T-cell (primary cell): ENCODE data around the gene DNAJC5. TPM values are rescaled to one million over a fixed set of nuclear protein-coding genes. Genes with fewer than 3 reads are reported as not detected.
"Not testable (repeated sequence)": the region's sequence is repeated elsewhere in the genome, so short reads cannot be mapped to it uniquely, and the experiment has no call there.

Experiments used
- ATAC-seq, 4 experiments: fragments of 200-7000 bp in 3 of 4; fragments of 150-1000 bp in 1 of 4; cut with Tn5 transposase; replicated peaks in 1 of 4; 1 replicate in 3 of 4; 2 replicates in 1 of 4; pipeline ENCODE4 v1.10.0; 2021; ENCODE audit warnings: moderate library complexity in 3 of 4, mild to moderate bottlenecking in 2 of 4, moderate number of reproducible peaks in 1 of 4
- CTCF ChIA-PET, 2 donors: fragments of 300-600 bp; sonication (Branson Sonifier 250); formaldehyde crosslinking; loops; one replicate each; lab custom pipeline; 2022; ENCODE audit warnings: antibody characterized with exemption in 2 of 2; lab: Charles Lee
- POLR2A ChIA-PET, 2 donors: fragments of 300-600 bp; sonication (Branson Sonifier 250); formaldehyde crosslinking; loops; one replicate each; lab custom pipeline; 2022; ENCODE audit warnings: antibody characterized with exemption in 2 of 2; lab: Charles Lee
- DNase-seq, 35 experiments: peaks; one replicate each; pipeline versions ENCODE4 v3.0.0 to v3.0.0-alpha.2; 2013 to 2023
- H3K27ac ChIP-seq: one replicate; pipeline ENCODE4 v1.5.1; 2013; ENCODE audit warnings: low read length
- H3K27me3 ChIP-seq, 2 experiments: replicated peaks in 1 of 2; 1 replicate in 1 of 2; 2 replicates in 1 of 2; pipeline versions ENCODE4 v1.6.1 to v1.7.0; 2013; ENCODE audit warnings: low read length in 1 of 2, mixed read lengths in 1 of 2; ENCODE audit not compliant: control insufficient read depth in 2 of 2, insufficient read depth in 2 of 2; ENCODE audit errors: extremely low read depth in 1 of 2
- H3K36me3 ChIP-seq, 2 donors: 1 replicate in 1 of 2; 2 replicates in 1 of 2; pipeline versions ENCODE4 v1.6.1 to v1.7.0; 2013; ENCODE audit warnings: low read length in 1 of 2; ENCODE audit not compliant: control insufficient read depth in 2 of 2, insufficient read depth in 1 of 2; ENCODE audit errors: extremely low read depth in 1 of 2
- H3K4me1 ChIP-seq, 2 experiments: 1 replicate in 1 of 2; 2 replicates in 1 of 2; pipeline versions ENCODE4 v1.6.1 to v1.7.0; 2013; ENCODE audit warnings: low read length in 2 of 2, mixed read lengths in 1 of 2; ENCODE audit not compliant: insufficient read depth in 2 of 2, control insufficient read depth in 1 of 2; ENCODE audit errors: extremely low read depth in 1 of 2
- H3K4me3 ChIP-seq, 2 donors: 1 replicate in 1 of 2; 2 replicates in 1 of 2; pipeline versions ENCODE4 v1.5.1 to v1.7.0; 2013; ENCODE audit warnings: mild to moderate bottlenecking in 2 of 2, low read length in 1 of 2, moderate library complexity in 1 of 2; ENCODE audit not compliant: control insufficient read depth in 1 of 2; ENCODE audit errors: extremely low read depth in 1 of 2
- H3K9me3 ChIP-seq: 2 replicates; pipeline ENCODE4 v1.7.0; 2013
- H3K27ac Mint-ChIP-seq, 2 donors: one replicate each; pipeline ENCODE4 v1.8.0; 2020 to 2021; ENCODE audit warnings: mild to moderate bottlenecking in 2 of 2, mixed read lengths in 2 of 2
- H3K27me3 Mint-ChIP-seq, 2 donors: one replicate each; pipeline ENCODE4 v1.8.0; 2021 to 2022; ENCODE audit warnings: mixed read lengths in 2 of 2
- H3K36me3 Mint-ChIP-seq: one replicate; pipeline ENCODE4 v1.8.0; 2021; ENCODE audit warnings: mixed read lengths
- H3K4me1 Mint-ChIP-seq, 3 donors: one replicate each; pipeline ENCODE4 v1.8.0; 2020 to 2022; ENCODE audit warnings: mixed read lengths in 3 of 3, mild to moderate bottlenecking in 1 of 3
- H3K4me3 Mint-ChIP-seq, 3 donors: one replicate each; pipeline ENCODE4 v1.8.0; 2020 to 2022; ENCODE audit warnings: mild to moderate bottlenecking in 3 of 3, mixed read lengths in 3 of 3, moderate library complexity in 3 of 3
- H3K9me3 Mint-ChIP-seq, 3 donors: one replicate each; pipeline ENCODE4 v1.8.0; 2020 to 2022; ENCODE audit warnings: mixed read lengths in 3 of 3
- WGBS: methylation state at CpG from one replicate; pipeline ENCODE4 v1.1.5; 2013; ENCODE audit warnings: missing lambda C conversion rate; ENCODE audit not compliant: insufficient coverage; 5-methylcytosine and 5-hydroxymethylcytosine counted together
- total RNA-seq, 35 experiments: library from RNA in 6 of 35; stranded (reverse) in 6 of 35; fragments of 120-200 nt in 1 of 35; gene quantifications; one replicate each; pipeline versions ENCODE4 v1.2.1 to v1.2.4 and lab custom pipeline; 2013 to 2026

Gene DNAJC5
- total RNA-seq, 5 donors from 2014 or later (not counting 1 experiment from before 2014, with no cell fraction given), result 35.4 to 63.7 (median 54.9) TPM

DNA sequence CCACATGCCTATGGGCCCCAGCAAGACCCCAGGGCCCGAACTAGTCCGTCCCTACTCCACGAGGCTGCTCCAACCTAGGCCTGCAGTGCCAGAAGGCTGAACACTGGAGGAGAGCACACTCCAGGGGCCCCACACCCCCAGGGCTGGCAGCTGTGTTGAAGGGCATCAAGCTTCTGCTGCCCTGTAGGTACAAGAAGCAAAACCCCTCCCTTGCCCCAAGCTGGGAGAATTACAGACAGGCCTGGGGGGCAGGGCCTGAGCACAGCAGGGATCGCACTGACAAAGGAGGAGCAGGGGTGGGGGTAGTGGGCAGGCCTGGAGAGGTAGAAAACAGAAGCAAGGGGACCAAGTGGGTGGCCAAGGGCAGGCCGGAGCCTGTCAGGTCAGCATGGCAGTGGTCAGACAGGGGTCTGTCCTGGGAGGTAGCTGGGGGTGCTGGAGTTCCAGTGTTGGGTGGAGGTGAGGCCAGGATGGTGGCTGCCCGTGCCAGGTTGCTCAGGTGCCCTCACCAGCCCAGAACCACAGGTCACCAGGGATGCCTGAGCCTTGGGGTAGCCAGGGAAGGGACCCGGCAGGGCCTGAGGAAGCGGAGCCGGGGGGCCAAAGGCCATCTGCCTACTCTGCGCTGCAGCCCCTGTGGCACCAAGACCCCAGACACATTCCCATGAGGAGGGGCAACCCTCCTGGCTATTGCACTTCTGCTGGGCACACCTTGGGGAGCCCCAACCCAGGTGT, 64.2 kb downstream of the DNAJC5 start:
- H3K4me1 ChIP-seq, result peaks cover 11 to 33% of the 10 kb centered on the region in 2 experiments
- DNase-seq (no peak), ATAC-seq (no peak)
- no peaks in the 10 kb centered on the region for H3K9me3 ChIP-seq
- H3K4me3 Mint-ChIP-seq, result no peak overlapping the region
- H3K27me3 ChIP-seq, result no peaks in the 10 kb centered on the region
- no peaks in the 10 kb centered on the region for H3K36me3 Mint-ChIP-seq
- H3K36me3 ChIP-seq, result peaks cover 22 to 23% of the 10 kb centered on the region in 2 donors
- H3K27ac ChIP-seq, result no peak overlapping the region
- H3K4me3 ChIP-seq, result no peak overlapping the region
- H3K27ac Mint-ChIP-seq, result peak overlapping the region in 1 of 2 donors; percentile 61
- ChIA-PET CTCF (no interaction called here), POLR2A (no interaction called here)
- H3K4me1 Mint-ChIP-seq, result peaks cover 17 to 22% (median 20%) of the 10 kb centered on the region in 3 donors
- WGBS, result 97% methylated on average over 8 of the region's 10 CpGs
- no peaks in the 10 kb centered on the region for H3K9me3 Mint-ChIP-seq
- H3K27me3 Mint-ChIP-seq, result no peaks in the 10 kb centered on the region

DNA sequence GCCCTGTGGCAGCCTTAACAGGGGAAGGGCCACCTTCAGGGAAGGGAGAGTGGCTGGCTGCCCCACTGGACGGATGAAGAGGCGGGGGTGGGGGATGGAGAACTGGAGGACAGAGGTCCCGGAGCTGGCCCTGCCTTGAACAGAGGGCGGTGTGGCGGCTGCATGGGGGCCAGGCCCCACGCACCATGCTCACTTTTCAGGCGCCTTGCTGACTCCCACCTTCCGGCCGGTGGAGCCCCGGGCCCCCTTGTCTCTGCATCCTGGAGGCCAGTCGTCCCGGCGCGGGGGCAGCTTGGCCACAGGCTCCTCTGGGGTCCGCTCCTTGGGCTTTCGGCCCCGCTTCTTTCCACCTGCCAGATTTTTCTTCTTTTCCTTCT, 64.8 kb downstream of the DNAJC5 start:
- ChIA-PET POLR2A (no interaction called here), CTCF (no interaction called here)
- no peak for ATAC-seq

DNA sequence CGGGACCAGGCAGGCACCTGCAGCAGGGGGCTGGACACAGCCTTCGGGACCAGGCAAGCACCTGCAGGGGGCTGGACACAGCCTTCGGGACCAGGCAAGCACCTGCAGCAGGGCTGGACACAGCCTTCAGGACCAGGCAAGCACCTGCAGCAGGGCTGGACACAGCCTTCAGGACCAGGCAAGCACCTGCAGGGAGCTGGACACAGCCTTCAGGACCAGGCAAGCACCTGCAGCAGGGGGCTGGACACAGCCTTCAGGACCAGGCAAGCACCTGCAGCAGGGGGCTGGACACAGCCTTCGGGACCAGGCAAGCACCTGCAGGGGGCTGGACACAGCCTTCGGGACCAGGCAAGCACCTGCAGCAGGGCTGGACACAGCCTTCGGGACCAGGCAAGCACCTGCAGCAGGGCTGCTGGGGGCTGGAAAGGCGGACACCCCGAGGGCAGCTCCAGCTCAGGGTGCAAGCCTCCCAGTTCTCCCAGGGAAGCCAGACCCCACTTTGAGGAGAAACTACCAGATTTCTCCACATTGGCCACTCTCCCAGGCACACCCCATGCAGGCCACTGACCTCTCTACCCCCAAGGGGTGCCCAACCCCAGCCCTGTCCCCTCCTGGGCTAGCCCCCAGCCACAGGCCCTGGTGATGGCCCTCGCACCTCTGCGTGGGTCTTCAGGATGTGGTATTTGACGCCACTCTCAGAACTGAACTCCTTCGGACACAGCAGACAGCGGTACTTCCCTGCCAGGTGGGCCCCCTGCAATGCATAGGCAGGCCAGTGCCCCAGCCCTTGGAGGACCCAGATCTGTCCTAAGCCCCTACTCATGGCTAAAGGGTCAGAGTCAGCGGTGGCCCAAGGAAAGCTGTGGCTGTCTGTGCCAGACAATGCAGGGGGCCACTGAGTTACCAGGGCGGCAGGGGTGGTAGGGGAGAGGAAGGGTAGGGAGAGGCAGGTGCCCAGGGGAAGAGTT, 66.0 kb downstream of the DNAJC5 start:
- H3K27ac ChIP-seq, POLR2A ChIA-PET, H3K27me3 ChIP-seq, H3K36me3 Mint-ChIP-seq, H3K27me3 Mint-ChIP-seq, CTCF ChIA-PET, H3K4me3 Mint-ChIP-seq, ATAC-seq, H3K4me3 ChIP-seq, H3K9me3 ChIP-seq, DNase-seq, H3K27ac Mint-ChIP-seq, H3K9me3 Mint-ChIP-seq: not testable (repeated sequence)
- WGBS, result 81% methylated on average over 12 of the region's 15 CpGs
- peaks cover 5 to 12% (median 9%) of the 10 kb centered on the region in 3 donors for H3K4me1 Mint-ChIP-seq
- Histone ChIP-seq H3K36me3 (peaks cover 23 to 28% of the 10 kb centered on the region in 2 donors), H3K4me1 (peaks cover 6 to 16% of the 10 kb centered on the region in 2 experiments)

More for the DNA sequence above, 64.8 kb downstream of the DNAJC5 start:
- Histone ChIP-seq H3K4me3 (no peak overlapping the region), H3K4me1 (peaks cover 8 to 28% of the 10 kb centered on the region in 2 experiments), H3K9me3 (no peaks in the 10 kb centered on the region), H3K27ac (no peak overlapping the region), H3K27me3 (no peaks in the 10 kb centered on the region), H3K36me3 (peaks cover 23 to 28% of the 10 kb centered on the region in 2 donors)
- H3K27ac Mint-ChIP-seq, result peak overlapping the region in 1 of 2 donors; percentile 61
- WGBS, result 91% methylated on average over 5 of the region's 17 CpGs
- H3K27me3 Mint-ChIP-seq, result no peaks in the 10 kb centered on the region
- H3K36me3 Mint-ChIP-seq, result no peaks in the 10 kb centered on the region
- H3K9me3 Mint-ChIP-seq, result no peaks in the 10 kb centered on the region
- peaks cover 11 to 17% (median 15%) of the 10 kb centered on the region in 3 donors for H3K4me1 Mint-ChIP-seq
- H3K4me3 Mint-ChIP-seq, result no peak overlapping the region
- no peak for DNase-seq

DNA sequence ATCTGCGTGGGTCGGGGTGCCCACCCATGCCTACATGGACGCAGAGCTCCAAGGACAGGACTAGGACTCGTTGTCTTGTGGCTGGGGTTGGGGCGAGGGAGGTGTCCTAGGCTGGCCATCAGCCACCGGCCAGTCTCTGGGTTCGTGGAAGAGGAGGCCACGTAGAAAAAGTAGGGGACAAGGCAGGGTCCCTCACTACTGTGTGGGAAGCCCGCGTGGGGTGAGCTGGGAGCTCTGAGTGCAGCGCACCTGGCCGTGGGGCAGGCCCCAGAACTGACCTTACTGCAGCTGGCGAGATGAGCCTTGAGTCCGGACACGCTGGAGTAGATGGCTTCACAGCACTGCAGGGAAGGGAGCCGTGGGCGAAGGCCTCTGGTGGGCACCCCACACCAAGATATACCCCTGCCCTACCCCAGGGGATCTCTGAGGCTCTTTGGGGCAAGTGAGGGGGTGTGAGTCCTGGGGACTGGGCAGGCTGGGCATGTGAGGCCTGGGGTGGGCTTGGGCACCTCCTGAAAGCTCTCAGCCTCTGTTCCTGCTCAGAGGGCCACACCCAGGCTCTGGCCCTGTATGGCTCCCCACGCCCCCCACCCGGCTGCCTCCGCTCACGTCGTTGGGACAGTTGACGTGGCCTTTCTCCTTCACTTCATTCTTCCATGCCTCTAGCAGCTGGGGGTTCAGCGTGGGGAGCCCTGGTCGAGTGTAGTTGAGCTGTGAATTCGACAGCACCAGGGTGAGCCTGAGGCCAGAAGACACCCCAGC, 66.9 kb downstream of the DNAJC5 start:
- H3K27ac ChIP-seq, result no peak overlapping the region
- H3K27me3 ChIP-seq, result no peaks in the 10 kb centered on the region
- Mint-ChIP-seq H3K9me3 (no peaks in the 10 kb centered on the region), H3K36me3 (peaks cover 3% of the 10 kb centered on the region), H3K4me3 (no peak overlapping the region), H3K4me1 (peaks cover 5 to 12% (median 7%) of the 10 kb centered on the region in 3 donors), H3K27ac (no peak overlapping the region), H3K27me3 (no peaks in the 10 kb centered on the region)
- ATAC-seq, result no peak
- DNase-seq, result no peak
- H3K4me3 ChIP-seq, result no peak overlapping the region
- H3K4me1 ChIP-seq, result peaks cover 6 to 12% of the 10 kb centered on the region in 2 experiments
- H3K9me3 ChIP-seq, result no peaks in the 10 kb centered on the region
- ChIA-PET CTCF (no interaction called here), POLR2A (no interaction called here)
- WGBS, result 95% methylated on average over 20 of the region's 26 CpGs
- peaks cover 23 to 35% of the 10 kb centered on the region in 2 donors for H3K36me3 ChIP-seq

- 96% methylated on average over 52 of the region's 61 CpGs for WGBS
- Mint-ChIP-seq H3K27me3 (no peaks in the 10 kb centered on the region), H3K4me1 (peaks cover 2 to 5% (median 4%) of the 10 kb centered on the region in 3 donors), H3K4me3 (no peak overlapping the region), H3K9me3 (no peaks in the 10 kb centered on the region), H3K36me3 (peaks cover 3% of the 10 kb centered on the region), H3K27ac (no peak overlapping the region)
- H3K36me3 ChIP-seq, result peaks cover 23 to 38% of the 10 kb centered on the region in 2 donors
- H3K9me3 ChIP-seq, result no peaks in the 10 kb centered on the region
- no peaks in the 10 kb centered on the region for H3K27me3 ChIP-seq
- POLR2A ChIA-PET, result no interaction called here
- CTCF ChIA-PET, result no interaction called here
- no peak for DNase-seq
- no peak for ATAC-seq
- H3K4me1 ChIP-seq, result peaks cover 0 to 4% of the 10 kb centered on the region in 2 experiments
- H3K27ac ChIP-seq, result no peak overlapping the region
- no peak overlapping the region for H3K4me3 ChIP-seq
Measured at GRCh38 chr20:63962426-63963347, 67.8 kb downstream of the DNAJC5 start.
